Cardiac muscle cell (in vitro differentiated cells and primary cell): ENCODE measurements around the gene STMN1. TPM values are rescaled to one million over a fixed set of nuclear protein-coding genes. Genes with fewer than 3 reads are reported as not detected.
A peak's percentile ranks its signal among the peaks of the same experiment; 100 is the strongest.

Experiments used
- DNase-seq, 2 donors: peaks; one replicate each; pipeline versions ENCODE4 v3.0.0 to v3.0.0-alpha.2; 2010 to 2017; ENCODE audit warnings: low read depth in 1 of 2, low spot score in 1 of 2
- H3K27ac ChIP-seq: fragments of 200-600 bp; sonication (generic); 2 replicates; pipeline ENCODE4 v1.5.1; 2016
- H3K27me3 ChIP-seq: fragments of 200-600 bp; sonication (generic); 2 replicates; pipeline ENCODE4 v1.6.0; 2016; ENCODE audit warnings: control low read depth
- H3K36me3 ChIP-seq: fragments of 200-600 bp; sonication (generic); 2 replicates; pipeline ENCODE4 v1.5.1; 2016; ENCODE audit warnings: control low read depth
- H3K4me1 ChIP-seq: fragments of 200-600 bp; sonication (generic); 2 replicates; pipeline ENCODE4 v1.8.1; 2017; ENCODE audit warnings: low read depth, mild to moderate bottlenecking, mixed run types
- H3K4me3 ChIP-seq: fragments of 200-600 bp; sonication (generic); 2 replicates; pipeline ENCODE4 v1.5.1; 2016; ENCODE audit warnings: mild to moderate bottlenecking
- H3K9me3 ChIP-seq: fragments of 200-600 bp; sonication (generic); 2 replicates; pipeline ENCODE4 v1.5.1; 2017; ENCODE audit warnings: low read depth, mild to moderate bottlenecking, control low read depth
- CTCF ChIP-seq: IDR thresholded peaks from 2 replicates; pipeline ENCODE4 v1.5.1; 2012; ENCODE audit warnings: low read depth, mild to moderate bottlenecking, low read length
- polyA plus RNA-seq: library from polyadenylated mRNA; unstranded; fragments of >200 nt; fragmentation: Nextera tagmentation; extraction: Ambion mirVana; gene quantifications from 2 replicates; pipeline ENCODE4 v1.2.1, GENCODE V29; 2016
- total RNA-seq: library from RNA; depleted of rRNA; stranded (reverse); fragments of >200 nt; gene quantifications from 2 replicates; pipeline ENCODE4 v1.2.3, GENCODE V29; 2016

Gene STMN1
- total and polyA plus RNA-seq, 2 experiments from 2014 or later, result 572 to 943 TPM

DNA sequence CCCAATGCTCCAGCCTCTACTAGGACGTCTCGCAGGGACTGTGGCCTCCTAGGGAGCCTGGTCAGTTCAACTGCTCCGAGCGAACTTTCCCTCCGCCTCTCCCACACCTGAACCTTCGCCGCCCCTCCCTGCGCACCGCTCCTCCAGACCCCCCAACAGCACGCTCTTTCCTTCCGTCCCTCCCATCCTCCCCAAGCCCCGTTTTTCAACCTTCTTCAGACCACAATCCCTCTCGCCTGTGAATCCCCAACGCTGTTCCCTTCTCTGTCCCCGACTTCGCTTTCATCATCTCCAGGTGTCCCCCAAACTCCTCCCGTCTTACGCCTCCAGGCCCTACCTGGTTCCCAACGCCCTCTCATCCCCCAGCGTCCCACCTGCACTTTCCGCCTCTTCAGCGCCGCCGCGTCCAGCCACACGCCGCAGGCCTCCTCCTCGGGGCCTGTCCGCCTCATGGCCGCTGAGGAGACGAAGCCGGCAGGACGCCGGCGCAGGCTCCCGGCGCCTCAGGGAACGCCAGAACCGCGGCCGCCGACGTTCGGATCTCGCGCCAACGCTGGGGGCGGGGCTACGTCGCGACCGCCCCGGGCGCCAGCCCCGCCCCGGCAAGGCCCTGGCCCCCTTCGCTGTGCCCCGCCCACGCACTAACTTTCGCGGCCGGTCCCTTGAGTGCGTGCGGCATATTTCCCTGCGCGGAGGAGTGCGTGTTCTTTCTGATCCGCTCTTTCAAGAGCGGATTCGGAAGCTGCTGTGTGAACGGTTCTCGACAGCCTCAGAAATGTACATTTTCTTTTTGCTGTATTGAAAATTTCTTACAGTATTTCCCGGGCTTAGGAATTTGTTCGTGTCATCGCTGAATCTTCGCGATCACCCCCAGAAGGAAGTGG is 47.1 kb downstream of the STMN1 start, which contains the start of gene AUNIP:
Gene AUNIP, minus strand, starts transcription at position 552 of the 884 bp plus-strand sequence. Its CDS starts 100 bp downstream, at position 452.
- Histone ChIP-seq H3K27ac (peak within 1 kb of the TSS; percentile 28), H3K4me3 (peak within 1 kb of the TSS; percentile 43), H3K27me3 (no peaks in the 10 kb centered on the region), H3K36me3 (no peaks in the 10 kb centered on the region), H3K9me3 (no peaks in the 10 kb centered on the region), H3K4me1 (peaks cover 4% of the 10 kb centered on the region)
- DNase-seq, result peak; percentile 92 to 94
- no peak for TF ChIP-seq CTCF

DNA sequence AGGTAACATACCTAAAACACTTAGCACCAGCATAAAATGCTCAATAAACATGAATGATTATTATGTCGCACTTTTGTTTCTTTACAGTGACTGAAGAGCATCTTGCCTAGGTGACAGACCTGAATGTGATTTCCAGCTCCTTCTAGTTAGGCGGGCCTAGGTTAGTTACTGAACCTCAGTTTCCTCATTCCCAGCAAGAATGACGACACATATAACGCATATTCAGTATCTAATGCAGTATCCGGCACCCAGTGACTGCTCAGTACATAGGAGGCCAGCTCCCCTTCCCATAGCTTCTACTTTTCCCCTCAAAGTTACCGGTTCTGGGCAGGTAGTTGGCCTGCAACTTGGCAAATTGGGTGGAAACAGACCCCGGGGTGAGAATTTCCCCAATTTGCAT is 47.7 kb downstream of the STMN1 start:
- H3K9me3 ChIP-seq, result no peaks in the 10 kb centered on the region
- no peaks in the 10 kb centered on the region for H3K27me3 ChIP-seq
- no peak for DNase-seq
- no peak overlapping the region for H3K27ac ChIP-seq
- peak overlapping the region; percentile 43 for H3K4me3 ChIP-seq
- TF ChIP-seq CTCF, result no peak
- peaks cover 4% of the 10 kb centered on the region for H3K4me1 ChIP-seq
- H3K36me3 ChIP-seq, result no peaks in the 10 kb centered on the region

- Histone ChIP-seq H3K9me3 (no peaks in the 10 kb centered on the region), H3K36me3 (no peaks in the 10 kb centered on the region), H3K27ac (no peak overlapping the region), H3K4me1 (peaks cover 4% of the 10 kb centered on the region), H3K4me3 (no peak overlapping the region), H3K27me3 (no peaks in the 10 kb centered on the region)
- DNase-seq, result no peak
- no peak for TF ChIP-seq CTCF
Observed at GRCh38 chr1:25856856-25857255, 49.4 kb downstream of the STMN1 start.

DNA sequence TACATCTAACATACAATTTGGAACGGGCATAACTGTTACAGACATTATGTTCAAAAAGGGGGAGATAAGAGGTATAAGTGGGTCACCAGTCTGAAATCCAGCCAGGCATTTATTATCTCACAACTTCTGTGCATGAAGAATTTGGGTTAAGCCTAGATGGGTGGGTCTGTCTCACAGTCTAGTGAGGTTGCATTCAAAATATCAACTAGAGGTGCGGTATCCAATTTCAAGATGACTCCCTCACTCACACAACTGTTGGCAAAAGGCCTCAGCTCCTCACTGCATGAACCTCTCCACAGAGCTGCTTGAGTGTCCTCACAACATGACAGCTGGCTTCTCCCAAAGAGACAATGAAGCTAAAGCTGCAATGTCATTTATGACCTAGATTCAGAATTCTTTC is 51.7 kb downstream of the STMN1 start:
- TF ChIP-seq CTCF, result no peak
- no peak overlapping the region for H3K27ac ChIP-seq

More for the DNA sequence above, 51.7 kb downstream of the STMN1 start:
- no peak overlapping the region for H3K4me3 ChIP-seq
- H3K4me1 ChIP-seq, result peaks cover 4% of the 10 kb centered on the region
- no peaks in the 10 kb centered on the region for H3K9me3 ChIP-seq
- H3K27me3 ChIP-seq, result no peaks in the 10 kb centered on the region
- H3K36me3 ChIP-seq, result no peaks in the 10 kb centered on the region
- DNase-seq, result no peak

Other genes with a start within 250 kb of the STMN1 start
- 97.3 and 123 TPM in 2 replicates for gene SELENON, start 106.2 kb downstream of the STMN1 start, total RNA-seq
- 111 and 130 TPM in 2 replicates for gene SELENON, start 106.2 kb downstream of the STMN1 start, polyA plus RNA-seq
- gene MTFR1L, start 86.5 kb downstream of the STMN1 start, total RNA-seq, result 158 and 197 TPM in 2 replicates
- 251 and 266 TPM in 2 replicates for gene MTFR1L, start 86.5 kb downstream of the STMN1 start, polyA plus RNA-seq
- 3.0 and 4.4 TPM in 2 replicates for gene AUNIP, start 47.0 kb downstream of the STMN1 start, total RNA-seq
- gene AUNIP, start 47.0 kb downstream of the STMN1 start, polyA plus RNA-seq, result 4.9 and 5.6 TPM in 2 replicates
- gene PAQR7, start 30.7 kb downstream of the STMN1 start, total RNA-seq, result 10.7 and 12.5 TPM in 2 replicates
- gene PAQR7, start 30.7 kb downstream of the STMN1 start, polyA plus RNA-seq, result 2.1 and 3.1 TPM in 2 replicates
- 8.3 and 10.9 TPM in 2 replicates for gene PAFAH2, start 91.6 kb upstream of the STMN1 start, total RNA-seq
- gene PAFAH2, start 91.6 kb upstream of the STMN1 start, polyA plus RNA-seq, result 11.1 and 11.2 TPM in 2 replicates
- gene EXTL1, start 115.4 kb upstream of the STMN1 start, total RNA-seq, result 7.0 and 10.1 TPM in 2 replicates
- 8.6 and 10.0 TPM in 2 replicates for gene EXTL1, start 115.4 kb upstream of the STMN1 start, polyA plus RNA-seq
- gene SLC30A2, start 139.7 kb upstream of the STMN1 start, total RNA-seq, result 1.3 and 1.5 TPM in 2 replicates
- gene SLC30A2, start 139.7 kb upstream of the STMN1 start, polyA plus RNA-seq, result 0.16 and 1.8 TPM in 2 replicates
- 29.4 and 39.6 TPM in 2 replicates for gene TRIM63, start 161.2 kb upstream of the STMN1 start, total RNA-seq
- 25.8 and 32.8 TPM in 2 replicates for gene TRIM63, start 161.2 kb upstream of the STMN1 start, polyA plus RNA-seq
- 3.7 and 8.5 TPM in 2 replicates for gene PDIK1L, start 205.4 kb upstream of the STMN1 start, total RNA-seq
- gene PDIK1L, start 205.4 kb upstream of the STMN1 start, polyA plus RNA-seq, result 4.2 and 7.1 TPM in 2 replicates